GM19328 (cell line): Measurements from ENCODE around the gene SLC41A2.
"Not testable (repeated sequence)": the region's sequence is repeated elsewhere in the genome, so short reads cannot be mapped to it uniquely, and the experiment has no call there.

ENCODE experiments used
- ATAC-seq: cut with Tn5 transposase; IDR thresholded peaks from one replicate; pipeline ENCODE4 v1.9.1; 2021; ENCODE audit warnings: mild to moderate bottlenecking, moderate library complexity; ENCODE audit not compliant: unreplicated experiment

SLC41A2 gene

GRCh38 chr12:104958001-104958804 is at the start of gene SLC41A2:
SLC41A2 (minus strand) TSS chr12:104958290; CDS start chr12:104928527, 29,763 bp downstream.
- ATAC-seq, result peak; percentile 66

- ATAC-seq, result no peak
Observed at GRCh38 chr12:105001476-105001875, 43.4 kb upstream of the SLC41A2 start.

GRCh38 chr12:104999347-104999685 is 41.2 kb upstream of the SLC41A2 start:
- no peak for ATAC-seq

- ATAC-seq, result no peak
Observed at GRCh38 chr12:104998423-104999346, 40.6 kb upstream of the SLC41A2 start.

- no peak for ATAC-seq
Observed at GRCh38 chr12:104997541-104997940, 39.5 kb upstream of the SLC41A2 start.

DNA sequence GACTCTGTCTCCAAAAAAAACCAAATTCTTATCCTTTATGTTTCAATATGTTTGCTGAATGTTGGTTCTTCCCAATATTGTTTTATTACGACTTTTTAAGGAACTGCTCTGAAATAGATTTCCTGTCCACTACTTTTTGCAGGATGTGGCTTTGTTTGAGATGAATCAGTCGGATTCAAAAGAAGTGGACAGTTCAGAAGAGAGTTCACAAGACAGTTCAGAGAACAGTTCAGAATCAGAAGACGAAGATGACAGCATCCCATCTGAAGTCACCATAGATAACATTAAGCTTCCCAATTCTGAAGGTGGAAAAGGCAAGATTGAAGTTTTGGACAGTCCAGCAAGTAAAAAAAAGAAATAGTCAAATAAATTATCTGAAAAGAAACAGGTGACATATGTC is 36.2 kb upstream of the SLC41A2 start:
- ATAC-seq, result no peak

DNA sequence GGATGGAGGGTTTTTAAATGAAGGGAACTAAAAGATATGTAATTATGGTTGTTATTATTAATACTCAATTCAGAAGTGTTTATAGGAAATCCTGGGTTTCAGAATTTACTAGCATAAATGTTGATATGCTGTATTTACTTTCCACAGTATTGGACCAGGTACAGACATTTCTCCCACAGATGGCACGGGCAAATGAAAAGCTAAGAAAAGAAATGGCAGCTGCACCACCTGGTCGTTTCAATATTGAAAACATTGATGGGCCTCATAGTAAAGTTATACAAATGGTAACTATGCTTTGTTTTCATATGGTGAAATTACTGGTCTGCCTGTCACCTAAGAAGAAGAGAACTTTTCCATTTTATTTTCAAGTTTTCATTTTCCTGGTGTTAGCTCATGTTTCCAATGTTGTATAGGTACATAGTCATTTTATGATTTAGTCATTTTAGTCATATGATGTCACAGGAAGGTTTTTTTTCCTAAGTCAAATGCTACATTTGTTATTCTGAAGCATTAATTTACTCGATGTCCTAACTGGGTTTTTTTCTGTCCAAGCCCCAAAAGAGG is 33.6 kb upstream of the SLC41A2 start:
- no peak for ATAC-seq

DNA sequence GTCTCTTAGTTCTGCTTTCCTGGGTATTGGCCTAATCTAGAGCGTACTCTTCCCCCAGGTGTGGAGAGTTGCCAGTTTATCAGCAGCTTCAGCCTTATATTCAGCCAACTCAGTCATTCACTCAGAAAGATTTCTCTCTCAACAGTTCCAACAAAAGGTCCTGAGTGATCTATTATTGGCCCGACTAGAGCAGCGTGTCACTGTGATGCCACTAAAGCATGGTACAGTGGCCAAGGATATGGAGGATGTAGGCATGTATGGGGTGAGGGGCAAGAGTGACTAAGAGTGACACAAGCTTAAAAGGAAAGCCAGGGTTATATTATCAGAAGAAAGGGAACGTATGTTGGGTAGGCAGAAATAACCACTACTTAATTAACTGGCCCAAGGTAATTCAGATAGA is 32.9 kb upstream of the SLC41A2 start:
- ATAC-seq, result no peak

DNA sequence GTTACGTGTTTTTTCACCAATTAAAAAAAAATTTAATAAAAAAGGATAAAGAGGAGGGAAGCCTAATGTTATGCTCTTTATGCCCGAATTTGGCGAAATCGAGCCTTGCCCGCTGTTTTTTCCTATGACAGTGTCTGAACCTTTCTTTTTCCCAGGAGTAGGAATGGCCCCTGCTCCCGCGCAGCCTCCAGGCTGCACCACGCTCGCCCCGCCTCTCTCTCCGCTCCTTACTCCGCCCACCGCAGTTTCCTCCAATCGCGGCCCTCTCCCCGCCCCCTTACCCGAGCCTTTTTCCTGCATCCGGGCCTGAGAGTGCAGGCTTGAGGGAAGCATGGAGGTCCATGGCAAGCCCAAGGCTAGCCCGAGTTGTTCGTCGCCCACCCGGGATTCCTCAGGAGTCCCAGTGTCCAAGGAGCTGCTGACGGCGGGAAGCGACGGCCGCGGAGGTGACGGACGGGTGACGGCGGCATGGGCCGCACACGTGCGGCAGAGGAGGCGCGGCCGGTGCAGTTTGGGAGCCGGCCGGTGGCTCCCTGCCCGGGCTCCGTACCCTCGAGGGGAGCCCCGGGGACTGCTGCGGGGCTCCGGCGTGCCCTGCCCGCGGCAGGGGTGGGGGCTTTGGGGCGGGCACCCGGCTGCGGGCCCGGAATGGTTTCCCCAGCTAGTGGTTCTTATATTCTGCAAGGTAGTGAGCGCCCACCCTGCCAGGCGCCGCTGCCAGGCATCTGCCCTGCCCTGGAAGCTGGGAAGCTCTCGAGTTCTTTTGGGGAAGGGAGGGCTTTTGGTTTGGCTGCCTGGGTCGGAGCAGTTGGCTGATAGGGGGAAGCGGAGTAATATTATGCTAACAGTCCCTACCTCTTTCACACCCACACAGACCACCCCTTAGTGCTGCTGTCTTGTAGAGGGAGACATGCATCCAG is 28.2 kb upstream of the SLC41A2 start, which contains the start of gene NOPCHAP1:
NOPCHAP1 (plus strand) TSS at position 295 of the 920 bp plus-strand sequence; CDS start at position 332, 37 bp downstream.
- peak; percentile 82 for ATAC-seq

DNA sequence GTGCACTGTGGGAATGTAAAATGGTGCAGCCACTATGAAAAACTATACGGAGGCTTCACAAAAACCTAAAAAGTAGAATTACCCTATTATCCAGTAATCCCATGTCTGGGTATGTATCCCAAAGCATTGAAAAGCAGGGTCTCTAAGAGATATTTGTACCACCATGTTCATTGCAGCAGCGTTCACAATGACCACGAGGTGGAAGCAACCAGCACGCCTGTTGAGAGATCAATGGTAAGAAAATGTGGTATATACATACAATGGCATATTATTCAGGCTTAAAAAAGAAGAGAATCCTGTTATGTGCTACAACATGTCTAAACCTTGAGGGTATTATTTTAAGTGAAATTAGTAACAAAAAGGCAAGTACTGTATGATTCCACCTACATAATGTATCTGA is 27.1 kb upstream of the SLC41A2 start:
- ATAC-seq, result no peak

DNA sequence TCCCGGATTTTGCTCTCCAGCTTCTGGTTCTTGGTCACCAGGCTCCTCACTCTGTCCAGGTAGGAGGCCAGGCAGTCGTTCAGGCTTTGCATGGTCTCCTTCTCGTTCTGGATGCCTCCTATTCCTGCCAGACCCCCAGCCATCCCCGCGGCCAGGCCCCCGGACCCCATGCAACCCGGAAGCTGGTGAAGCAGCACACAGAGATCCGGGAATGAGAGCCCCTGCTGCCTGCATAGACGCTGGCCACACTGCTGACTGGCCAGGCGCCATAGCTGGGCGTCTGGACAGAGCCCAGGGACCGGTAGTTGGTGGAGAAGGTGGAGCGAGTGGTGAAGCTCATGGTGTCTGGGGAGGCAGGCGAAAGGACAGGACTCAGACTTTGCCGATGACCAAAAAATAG is 19.6 kb upstream of the SLC41A2 start:
- ATAC-seq, result not testable (repeated sequence)

- no peak for ATAC-seq
Observed at GRCh38 chr12:104976703-104977102, 18.6 kb upstream of the SLC41A2 start.

DNA sequence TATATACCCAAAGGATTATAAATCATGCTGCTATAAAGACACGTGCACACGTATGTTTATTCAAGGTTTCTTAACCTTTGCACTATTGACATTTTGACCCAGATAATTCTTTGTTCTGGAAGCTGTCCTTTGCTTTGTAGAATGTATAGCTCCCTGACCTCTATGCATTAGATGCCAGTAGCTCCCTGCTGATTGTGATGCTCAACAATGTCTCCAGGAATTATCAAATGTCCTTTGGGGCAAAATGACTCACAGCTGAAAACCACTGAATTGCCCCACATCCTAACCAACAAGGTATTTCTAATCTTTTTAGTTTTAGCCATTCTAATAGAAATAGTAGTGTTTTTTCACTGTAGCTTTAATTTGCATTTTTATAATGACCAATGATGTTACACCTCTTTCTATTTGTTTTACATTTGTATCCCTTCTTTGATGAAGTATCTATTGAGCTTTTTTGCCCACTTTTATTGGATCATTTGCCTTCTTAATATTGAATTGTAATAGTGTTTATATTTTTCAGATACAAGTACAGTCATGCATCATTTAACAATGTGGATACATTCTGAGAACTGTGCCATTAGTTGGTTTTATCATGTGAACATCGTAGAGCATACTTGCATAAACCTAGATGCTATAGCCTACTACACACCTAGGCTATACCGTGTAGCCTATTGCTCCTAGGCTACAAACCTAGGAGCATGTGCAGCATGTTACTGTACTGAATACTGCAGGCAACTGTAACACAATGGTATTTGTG is 17.7 kb upstream of the SLC41A2 start:
- no peak for ATAC-seq

DNA sequence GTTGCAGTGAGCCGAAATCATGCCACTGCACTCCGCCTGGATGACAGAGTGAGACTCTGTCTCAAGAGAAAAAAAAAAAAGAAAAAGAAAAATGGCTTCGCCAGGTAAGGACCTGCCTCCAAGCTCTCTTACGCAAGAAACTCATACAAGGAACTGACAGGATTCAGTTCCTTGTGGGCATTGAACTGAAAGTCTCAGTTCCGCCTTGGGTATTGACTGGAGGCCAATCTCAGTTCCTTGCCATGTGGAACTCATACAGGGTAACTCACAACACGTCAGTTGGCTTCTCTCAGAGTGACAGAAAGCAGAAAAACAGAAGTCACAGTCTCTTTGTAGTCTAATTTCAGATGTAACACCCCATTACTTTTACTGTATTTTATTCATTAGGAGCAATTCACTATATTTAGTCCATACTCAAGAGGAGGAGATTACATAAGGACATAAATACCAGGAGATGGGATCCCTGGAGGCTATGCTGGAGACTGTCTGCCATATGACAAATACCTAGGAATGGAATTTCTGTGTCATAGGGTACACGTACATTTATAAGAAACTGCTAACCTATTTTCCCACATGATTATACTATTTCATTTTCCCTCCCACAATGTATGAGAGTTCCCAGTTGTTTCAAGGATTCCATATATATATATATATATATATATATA is 16.7 kb upstream of the SLC41A2 start:
- ATAC-seq, result peak; percentile 99

DNA sequence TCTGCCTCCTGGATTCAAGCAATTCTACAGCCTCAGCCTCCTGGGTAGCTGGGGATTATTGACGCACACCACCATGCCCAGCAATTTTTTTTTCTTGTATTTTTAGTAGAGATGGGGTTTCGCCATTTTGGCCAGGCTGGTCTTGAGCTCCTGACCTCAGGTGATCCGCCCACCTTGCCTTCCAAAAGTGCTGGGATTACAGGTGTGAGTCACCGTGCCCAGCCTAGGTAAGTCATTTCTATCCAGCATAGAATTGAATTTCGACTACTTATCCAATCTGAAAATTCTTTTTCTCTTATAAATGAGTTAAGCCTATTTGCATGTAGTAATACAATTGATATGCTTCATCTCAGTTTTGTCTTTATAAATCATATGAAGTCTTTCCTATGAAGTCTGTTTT is 15.2 kb upstream of the SLC41A2 start:
- ATAC-seq, result no peak

- ATAC-seq, result no peak
Observed at GRCh38 chr12:104971306-104971705, 13.2 kb upstream of the SLC41A2 start.

GRCh38 chr12:104969343-104969742 is 11.3 kb upstream of the SLC41A2 start:
- no peak for ATAC-seq

- peak; percentile 86 for ATAC-seq
Observed at GRCh38 chr12:104966677-104967076, 8.6 kb upstream of the SLC41A2 start.

DNA sequence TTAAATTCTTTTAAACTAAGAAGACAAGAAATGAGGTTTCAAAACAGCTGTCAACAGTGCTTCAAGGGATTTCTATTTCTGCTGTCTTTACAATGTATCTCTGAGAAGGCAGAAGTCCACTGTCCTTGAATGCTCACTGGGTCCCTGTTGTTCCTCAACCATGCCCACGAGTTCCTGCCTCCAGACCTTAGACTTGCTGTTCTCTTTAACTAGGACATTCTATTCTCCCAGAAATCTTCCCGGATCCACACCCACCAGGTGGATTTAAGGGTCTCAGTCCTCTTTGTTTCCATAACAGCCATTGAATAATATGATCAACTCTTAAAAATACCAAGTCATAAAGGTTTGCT is 6.7 kb upstream of the SLC41A2 start:
- ATAC-seq, result no peak
